Heart left ventricle (tissue), 16 donors: ENCODE results near the gene SLC11A2. TPM values are rescaled to one million over a fixed set of nuclear protein-coding genes. Genes with fewer than 3 reads are reported as not detected.
A peak's percentile ranks its signal among the peaks of the same experiment; 100 is the strongest.

Source experiments
- ATAC-seq, 4 donors: fragments of 200-7000 bp; cut with Tn5 transposase; one replicate each; pipeline ENCODE4 v1.9.1; 2020 to 2022; ENCODE audit warnings: moderate library complexity in 4 of 4, mild to moderate bottlenecking in 3 of 4, moderate number of reproducible peaks in 1 of 4
- DNase-seq, 5 donors: peaks; one replicate each; pipeline ENCODE4 v3.0.0-alpha.2; 2020
- H3K27ac ChIP-seq, 12 donors: fragments of 200-600 bp; sonication (generic) in 4 of 12; one replicate each; pipeline versions ENCODE4 v1.5.0 to v1.8.0; 2016 to 2022; ENCODE audit warnings: mild to moderate bottlenecking in 2 of 12
- H3K27me3 ChIP-seq, 9 donors: fragments of 200-600 bp; sonication (generic) in 2 of 9; one replicate each; pipeline versions ENCODE4 v1.5.1 to v1.8.0; 2016 to 2022; ENCODE audit warnings: mild to moderate bottlenecking in 3 of 9
- H3K36me3 ChIP-seq, 9 donors: fragments of 200-600 bp; sonication (generic) in 2 of 9; one replicate each; pipeline versions ENCODE4 v1.5.0 to v1.8.0; 2018 to 2022; ENCODE audit warnings: mild to moderate bottlenecking in 2 of 9
- H3K4me1 ChIP-seq, 12 donors: fragments of 200-600 bp; sonication (generic) in 4 of 12; one replicate each; pipeline versions ENCODE4 v1.5.0 to v1.8.0; 2016 to 2022; ENCODE audit warnings: mild to moderate bottlenecking in 3 of 12
- H3K4me3 ChIP-seq, 12 donors: fragments of 200-600 bp; sonication (generic) in 4 of 12; one replicate each; pipeline versions ENCODE4 v1.5.0 to v1.8.0; 2017 to 2022; ENCODE audit warnings: mild to moderate bottlenecking in 9 of 12, moderate library complexity in 4 of 12
- H3K9me3 ChIP-seq, 12 donors: fragments of 200-600 bp; sonication (generic) in 4 of 12; one replicate each; pipeline versions ENCODE4 v1.5.0 to v1.8.0; 2016 to 2022; ENCODE audit warnings: mild to moderate bottlenecking in 1 of 12
- CTCF ChIP-seq, 12 donors: fragments of 200-600 bp; sonication (generic) in 4 of 12; IDR thresholded peaks; one replicate each; pipeline versions ENCODE4 v1.5.0 to v1.8.0; 2018 to 2022; ENCODE audit warnings: antibody characterized with exemption in 12 of 12, mild to moderate bottlenecking in 5 of 12
- POLR2A ChIP-seq, 2 donors: fragments of 450-650 bp; IDR thresholded peaks; one replicate each; pipeline ENCODE4 v1.6.1; 2017; ENCODE audit warnings: antibody characterized with exemption in 2 of 2, mild to moderate bottlenecking in 2 of 2, moderate library complexity in 2 of 2
- WGBS, 4 donors: extraction: QIAGEN DNeasy Blood & Tissue Kit in 2 of 4; methylation state at CpG; one replicate each; pipeline versions ENCODE4 v1.1.5 to v1.1.7; 2013 to 2018; 5-methylcytosine and 5-hydroxymethylcytosine counted together
- intact Hi-C, 10 donors: fragments of 100-400 bp; cut with DNase I; formaldehyde crosslinking; loops; one replicate each; pipeline versions ENCODE4 v1.11.1 to v1.14.2; 2022
- polyA plus RNA-seq, 2 donors: library from polyadenylated mRNA; stranded (reverse); fragments of 200-250 nt; gene quantifications; one replicate each; pipeline ENCODE4 v1.2.3, GENCODE V29; 2013
- total RNA-seq, 9 donors: library from RNA; depleted of rRNA in 2 of 9; stranded (reverse); fragments of >200 nt in 2 of 9; fragmentation: NEBNext Ultra II Directional in 3 of 9; extraction: Animal tissue kit (Norgen Biotek cat#: 25700) in 3 of 9; gene quantifications; one replicate each; pipeline versions ENCODE4 v1.1.0 to v1.2.4, GENCODE V29; 2016 to 2023
- donor health status: ischemic (EF 13 %, LVEDD 7.1; RV severe dilation, severe dysfunction).
- donor health status: healthy with polysubstance abuse.
- donor health status: DM: no; HTN: yes; CAD: no.
- donor health status: DM: no; HTN: no; CAD: no.
- donor health status: ischemic (EF 25% LVEDD 6.9; RV normal size, moderate dysfunction).
- donor health status: ischemic (EF 25% LVEDD 5.7; RV mildly dilated, moderate dysfunction).
- donor health status: healthy.
- donor health status: DM: yes; HTN: yes; CAD: no.
- donor health status: ischemic (EF 35%, LVEDD 5.7; RV mildly dilated, moderate dysfunction).
- donor health status: nonischemic (EF 11% LVEDD 7.7; RV severe dilation, severe dysfunction).
- donor health status: DM: yes; HTN: yes; CAD: no.
- donor health status: PGD.
- donor health status: ischemic (EF 29% LVEDD 5.4; RV normal size, mild dysfunction).
- donor health status: nonischemic (EF 23%, LVEDD 6.1; RV moderate dilation, normal function).

SLC11A2 gene
- total and polyA plus RNA-seq, 11 donors = 9.1 to 45.3 (median 21.2) TPM

GRCh38 chr12:51021694-51022093 lies 4.5 kb downstream of the SLC11A2 start:
- no peak for TF ChIP-seq CTCF (IDR thresholded peaks at IDR 0.05)
- no peak for TF ChIP-seq POLR2A (IDR thresholded peaks at IDR 0.05)
- no peak for DNase-seq
- H3K4me3 ChIP-seq = no peak overlapping the region
- 9 to 23% (median 15%) methylated on average over 1 of the region's 1 CpG for WGBS, 4 donors
- peaks cover 0 to 69% (median 22%) of the 10 kb centered on the region in 12 donors for H3K4me1 ChIP-seq
- no peaks in the 10 kb centered on the region for H3K9me3 ChIP-seq
- peak overlapping the region in 1 of 12 donors; percentile 64 for H3K27ac ChIP-seq
- intact Hi-C loops = no loop called here
- H3K36me3 ChIP-seq = no peaks in the 10 kb centered on the region
- ATAC-seq = no peak
- no peaks in the 10 kb centered on the region for H3K27me3 ChIP-seq

- intact Hi-C loops = no loop called here
- no peaks in the 10 kb centered on the region for H3K36me3 ChIP-seq
- 90 to 96% (median 92%) methylated on average over 7 of the region's 7 CpGs for WGBS, 4 donors
- H3K4me1 ChIP-seq = peaks cover 0 to 66% (median 20%) of the 10 kb centered on the region in 12 donors
- H3K4me3 ChIP-seq = no peak overlapping the region
- peak overlapping the region in 1 of 12 donors; percentile 64 for H3K27ac ChIP-seq
- DNase-seq (no peak), ATAC-seq (no peak)
- TF ChIP-seq CTCF (IDR thresholded peaks at IDR 0.05) (no peak), POLR2A (IDR thresholded peaks at IDR 0.05) (no peak)
- H3K9me3 ChIP-seq = no peaks in the 10 kb centered on the region
- no peaks in the 10 kb centered on the region for H3K27me3 ChIP-seq
Observed at GRCh38 chr12:51020448-51021182, 5.6 kb downstream of the SLC11A2 start.

GRCh38 chr12:51019927-51020326 lies 6.3 kb downstream of the SLC11A2 start:
- intact Hi-C loops = loop anchor here in 1 of 10 donors (10.0 kb wide), 1 partner anchor 85 kb away; no protein-coding TSS in a partner anchor
- Histone ChIP-seq H3K27me3 (no peaks in the 10 kb centered on the region), H3K4me3 (no peak overlapping the region), H3K27ac (no peak overlapping the region), H3K4me1 (peaks cover 0 to 60% (median 14%) of the 10 kb centered on the region in 12 donors), H3K36me3 (no peaks in the 10 kb centered on the region), H3K9me3 (no peaks in the 10 kb centered on the region)
- 76 to 95% (median 86%) methylated on average over 2 of the region's 2 CpGs for WGBS, 4 donors
- no peak for TF ChIP-seq POLR2A (IDR thresholded peaks at IDR 0.05)
- no peak for TF ChIP-seq CTCF (IDR thresholded peaks at IDR 0.05)
- DNase-seq (no peak), ATAC-seq (no peak)

- H3K4me3 ChIP-seq = no peak overlapping the region
- no peak overlapping the region for H3K27ac ChIP-seq
- 90 to 97% (median 94%) methylated on average over 2 of the region's 2 CpGs for WGBS, 4 donors
- ATAC-seq (no peak), DNase-seq (no peak)
- H3K9me3 ChIP-seq = no peaks in the 10 kb centered on the region
- intact Hi-C loops = loop anchor here in 1 of 10 donors (10.0 kb wide), 1 partner anchor 84 kb away; no protein-coding TSS in a partner anchor
- TF ChIP-seq POLR2A (IDR thresholded peaks at IDR 0.05) = no peak
- no peak for TF ChIP-seq CTCF (IDR thresholded peaks at IDR 0.05)
- H3K27me3 ChIP-seq = no peaks in the 10 kb centered on the region
- H3K4me1 ChIP-seq = peaks cover 0 to 53% (median 10%) of the 10 kb centered on the region in 12 donors
- no peaks in the 10 kb centered on the region for H3K36me3 ChIP-seq
Observed at GRCh38 chr12:51018956-51019355, 7.2 kb downstream of the SLC11A2 start.
